ENCODE data around the gene UGT2B7.
"Not testable (repeated sequence)": the region's sequence is repeated elsewhere in the genome, so short reads cannot be mapped to it uniquely, and the experiment has no call there.

UGT2B7 gene

GRCh38 chr4:69089388-69089787 is 6.9 kb upstream of the UGT2B7 start:
- no peak for DNase-seq

GRCh38 chr4:69092190-69092589 is 4.1 kb upstream of the UGT2B7 start:
- DNase-seq: peak; percentile 56

GRCh38 chr4:69092980-69093568 is 3.2 kb upstream of the UGT2B7 start:
- no peak for DNase-seq

GRCh38 chr4:69093681-69094080 is 2.6 kb upstream of the UGT2B7 start:
- DNase-seq: no peak

GRCh38 chr4:69095301-69095731 is 958 bp upstream of the UGT2B7 start:
- DNase-seq: peak; percentile 39

GRCh38 chr4:69096810-69097209 is 536 bp downstream of the UGT2B7 start:
- DNase-seq: no peak

GRCh38 chr4:69098470-69098869 is 2.2 kb downstream of the UGT2B7 start:
- DNase-seq: no peak

GRCh38 chr4:69099910-69100309 is 3.6 kb downstream of the UGT2B7 start:
- no peak for DNase-seq

- DNase-seq: not testable (repeated sequence)
These were observed 6.4 kb downstream of the UGT2B7 start for GRCh38 chr4:69102668-69103067.

GRCh38 chr4:69104719-69105275 is 8.5 kb downstream of the UGT2B7 start:
- no peak for DNase-seq

GRCh38 chr4:69115151-69115850 is 19.0 kb downstream of the UGT2B7 start:
- not testable (repeated sequence) for DNase-seq

- no peak for DNase-seq
These were observed 19.6 kb downstream of the UGT2B7 start for GRCh38 chr4:69115851-69116213.

- no peak for DNase-seq
These were observed 20.5 kb downstream of the UGT2B7 start for GRCh38 chr4:69116645-69117321.

GRCh38 chr4:69120870-69121269 is 24.6 kb downstream of the UGT2B7 start:
- no peak for DNase-seq

GRCh38 chr4:69122476-69122875 is 26.2 kb downstream of the UGT2B7 start:
- no peak for DNase-seq

GRCh38 chr4:69124941-69125340 is 28.7 kb downstream of the UGT2B7 start:
- DNase-seq: no peak

- DNase-seq: no peak
These were observed 29.8 kb downstream of the UGT2B7 start for GRCh38 chr4:69126024-69126423.

GRCh38 chr4:69133993-69134392 is 37.7 kb downstream of the UGT2B7 start:
- DNase-seq: no peak

GRCh38 chr4:69134471-69134870 is 38.2 kb downstream of the UGT2B7 start:
- no peak for DNase-seq

- DNase-seq: no peak
These were observed 45.0 kb downstream of the UGT2B7 start for GRCh38 chr4:69141320-69141719.

GRCh38 chr4:69147334-69147733 is 51.1 kb downstream of the UGT2B7 start:
- no peak for DNase-seq

GRCh38 chr4:69154021-69154420 is 57.7 kb downstream of the UGT2B7 start:
- DNase-seq: no peak

- DNase-seq: no peak
These were observed 60.6 kb downstream of the UGT2B7 start for GRCh38 chr4:69156913-69157312.

Measured in fibroblast of upper back skin (primary cell).